Heart right ventricle (tissue), 16 donors: ENCODE measurements around the gene AJM1. TPM values are rescaled to one million over a fixed set of nuclear protein-coding genes. Genes with fewer than 3 reads are reported as not detected.

Experiments
- ATAC-seq, 8 donors: fragments of 200-7000 bp; cut with Tn5 transposase; one replicate each; pipeline ENCODE4 v1.9.1; 2020; ENCODE audit warnings: mild to moderate bottlenecking in 8 of 8, moderate library complexity in 8 of 8, moderate number of reproducible peaks in 1 of 8
- DNase-seq, 2 donors: peaks; one replicate each; pipeline ENCODE4 v3.0.0-alpha.2; 2020
- H3K27ac ChIP-seq, 10 donors: fragments of 200-600 bp; sonication (generic) in 2 of 10; one replicate each; pipeline versions ENCODE4 v1.5.0 to v1.8.0; 2020 to 2022; ENCODE audit warnings: mild to moderate bottlenecking in 3 of 10
- H3K27me3 ChIP-seq, 7 donors: fragments of 200-600 bp; one replicate each; pipeline ENCODE4 v1.8.0; 2021 to 2022; ENCODE audit warnings: mild to moderate bottlenecking in 2 of 7
- H3K36me3 ChIP-seq, 9 donors: fragments of 200-600 bp; sonication (generic) in 1 of 9; one replicate each; pipeline versions ENCODE4 v1.5.0 to v1.8.0; 2020 to 2022; ENCODE audit warnings: mild to moderate bottlenecking in 2 of 9
- H3K4me1 ChIP-seq, 9 donors: fragments of 200-600 bp; sonication (generic) in 1 of 9; one replicate each; pipeline versions ENCODE4 v1.5.0 to v1.8.0; 2020 to 2022; ENCODE audit warnings: mild to moderate bottlenecking in 4 of 9
- H3K4me3 ChIP-seq, 10 donors: fragments of 200-600 bp; sonication (generic) in 2 of 10; one replicate each; pipeline versions ENCODE4 v1.5.0 to v1.8.0; 2020 to 2022; ENCODE audit warnings: mild to moderate bottlenecking in 7 of 10, moderate library complexity in 2 of 10
- H3K9me3 ChIP-seq, 11 donors: fragments of 200-600 bp in 10 of 11; sonication (generic) in 2 of 11; one replicate each; pipeline versions ENCODE4 v1.5.0 to v1.8.0; 2013 to 2022; ENCODE audit warnings: mild to moderate bottlenecking in 2 of 11, control low read depth in 1 of 11, moderate library complexity in 1 of 11
- WGBS, 2 donors: extraction: QIAGEN DNeasy Blood & Tissue Kit; methylation state at CpG; one replicate each; pipeline ENCODE4 v1.1.7; 2013; ENCODE audit warnings: inconsistent platforms in 1 of 2; 5-methylcytosine and 5-hydroxymethylcytosine counted together
- intact Hi-C, 10 donors: fragments of 100-400 bp; cut with DNase I; formaldehyde crosslinking; loops; one replicate each; pipeline versions ENCODE4 v1.11.1 to v1.14.2; 2022
- polyA plus RNA-seq, 2 donors: library from polyadenylated mRNA; stranded (reverse); fragments of 200-250 nt; gene quantifications; one replicate each; pipeline ENCODE4 v1.2.3, GENCODE V29; 2013
- total RNA-seq, 10 donors: library from RNA; stranded (reverse); fragmentation: NEBNext Ultra II Directional in 3 of 10; extraction: Animal tissue kit (Norgen Biotek cat#: 25700) in 3 of 10; gene quantifications; one replicate each; pipeline versions ENCODE4 v1.2.1 to v1.2.4, GENCODE V29; 2021 to 2023
- TF ChIP-seq, protein P1 (sequence below), 9 donors: fragments of 200-600 bp; sonication (generic) in 2 of 9; IDR thresholded peaks; one replicate each; pipeline versions ENCODE4 v1.5.0 to v1.8.0; 2021 to 2022; ENCODE audit warnings: antibody characterized with exemption in 9 of 9, mild to moderate bottlenecking in 5 of 9, moderate library complexity in 1 of 9
- donor health status: Arrhythmogenic right ventricular cardiomyopathy.
- donor health status: ischemic (EF 13 %, LVEDD 7.1; RV severe dilation, severe dysfunction).
- donor health status: healthy with polysubstance abuse.
- donor health status: DM: no; HTN: yes; CAD: no.
- donor health status: DM: no; HTN: no; CAD: no.
- donor health status: ischemic (EF 25% LVEDD 6.9; RV normal size, moderate dysfunction).
- donor health status: ischemic (EF 25% LVEDD 5.7; RV mildly dilated, moderate dysfunction).
- donor health status: healthy.
- donor health status: DM: yes; HTN: yes; CAD: no.
- donor health status: Ischemic cardiomyopathy.
- donor health status: ischemic (EF 35%, LVEDD 5.7; RV mildly dilated, moderate dysfunction).
- donor health status: nonischemic (EF 11% LVEDD 7.7; RV severe dilation, severe dysfunction).
- donor health status: DM: yes; HTN: yes; CAD: no.
- donor health status: PGD.
- donor health status: ischemic (EF 29% LVEDD 5.4; RV normal size, mild dysfunction).
- donor health status: nonischemic (EF 23%, LVEDD 6.1; RV moderate dilation, normal function).

Gene AJM1
- total and polyA plus RNA-seq, 12 donors, result 3.4 to 8.3 (median 5.9) TPM

DNA sequence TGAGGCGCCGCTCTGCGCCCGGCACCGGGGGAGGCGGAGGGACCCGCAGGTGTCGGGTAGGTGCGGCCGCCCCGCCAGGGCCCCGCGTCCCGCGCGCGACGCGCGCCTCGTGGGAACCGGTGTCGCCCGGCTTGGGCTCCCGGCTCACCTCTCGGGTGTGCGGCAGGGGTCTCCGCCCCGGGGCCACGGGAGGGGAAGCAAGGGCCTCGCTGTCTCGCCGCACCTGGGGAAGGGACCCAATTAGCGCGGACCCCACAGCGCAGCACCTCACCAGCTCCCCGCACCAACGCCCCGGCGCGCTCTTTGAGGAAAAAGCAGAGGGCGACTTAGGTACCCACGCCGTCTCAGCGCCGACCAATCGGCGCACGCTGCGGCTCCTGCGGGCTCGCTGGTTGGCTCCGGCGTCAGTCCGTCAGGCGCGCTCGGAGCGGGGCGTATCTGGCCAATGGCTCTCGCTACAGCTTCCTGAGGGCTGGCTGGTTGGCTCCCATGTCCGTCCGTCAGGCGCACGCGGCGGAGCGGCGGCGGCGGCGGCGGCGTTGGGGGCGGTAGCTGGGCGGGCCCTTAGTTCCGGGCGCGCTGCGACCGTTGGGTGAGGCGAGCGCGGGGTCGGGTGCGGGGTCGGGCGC is 43.8 kb downstream of the AJM1 start, which contains the start of gene TRAF2:
TSS of gene TRAF2 (plus strand) at position 567 of the 629 bp plus-strand sequence. CDS start 12,225 bp downstream, outside the sequence.
- Histone ChIP-seq H3K27ac (peak within 1 kb of the TSS in 9 of 10 donors; percentile 83 to 95 (median 93)), H3K36me3 (peaks cover 0 to 14% (median 0%) of the 10 kb centered on the region in 9 donors), H3K4me3 (peak within 1 kb of the TSS; percentile 80 to 99 (median 95)), H3K4me1 (peaks cover 13 to 48% (median 37%) of the 10 kb centered on the region in 9 donors), H3K9me3 (no peaks in the 10 kb centered on the region), H3K27me3 (no peaks in the 10 kb centered on the region)
- ATAC-seq (peak; percentile 93 to 99 (median 98)), DNase-seq (peak; percentile 98 to 99)
- TF ChIP-seq, protein P1, sequence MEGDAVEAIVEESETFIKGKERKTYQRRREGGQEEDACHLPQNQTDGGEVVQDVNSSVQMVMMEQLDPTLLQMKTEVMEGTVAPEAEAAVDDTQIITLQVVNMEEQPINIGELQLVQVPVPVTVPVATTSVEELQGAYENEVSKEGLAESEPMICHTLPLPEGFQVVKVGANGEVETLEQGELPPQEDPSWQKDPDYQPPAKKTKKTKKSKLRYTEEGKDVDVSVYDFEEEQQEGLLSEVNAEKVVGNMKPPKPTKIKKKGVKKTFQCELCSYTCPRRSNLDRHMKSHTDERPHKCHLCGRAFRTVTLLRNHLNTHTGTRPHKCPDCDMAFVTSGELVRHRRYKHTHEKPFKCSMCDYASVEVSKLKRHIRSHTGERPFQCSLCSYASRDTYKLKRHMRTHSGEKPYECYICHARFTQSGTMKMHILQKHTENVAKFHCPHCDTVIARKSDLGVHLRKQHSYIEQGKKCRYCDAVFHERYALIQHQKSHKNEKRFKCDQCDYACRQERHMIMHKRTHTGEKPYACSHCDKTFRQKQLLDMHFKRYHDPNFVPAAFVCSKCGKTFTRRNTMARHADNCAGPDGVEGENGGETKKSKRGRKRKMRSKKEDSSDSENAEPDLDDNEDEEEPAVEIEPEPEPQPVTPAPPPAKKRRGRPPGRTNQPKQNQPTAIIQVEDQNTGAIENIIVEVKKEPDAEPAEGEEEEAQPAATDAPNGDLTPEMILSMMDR (IDR thresholded peaks at IDR 0.05), result peak in 2 of 9 donors; percentile 23 to 26
- intact Hi-C loops, result loop anchor here in 6 of 10 donors (1.0 to 10.0 kb wide), 8 partner anchors 17 to 59 kb away; partner anchors contain the start of genes FBXW5 (in 2 of the 6), PHPT1 (in 2 of the 6), C8G (in 1 of the 6) and EDF1 (in 1 of the 6)
- 1% methylated on average over 87 to 88 of the region's 88 CpGs for WGBS, 2 donors

DNA sequence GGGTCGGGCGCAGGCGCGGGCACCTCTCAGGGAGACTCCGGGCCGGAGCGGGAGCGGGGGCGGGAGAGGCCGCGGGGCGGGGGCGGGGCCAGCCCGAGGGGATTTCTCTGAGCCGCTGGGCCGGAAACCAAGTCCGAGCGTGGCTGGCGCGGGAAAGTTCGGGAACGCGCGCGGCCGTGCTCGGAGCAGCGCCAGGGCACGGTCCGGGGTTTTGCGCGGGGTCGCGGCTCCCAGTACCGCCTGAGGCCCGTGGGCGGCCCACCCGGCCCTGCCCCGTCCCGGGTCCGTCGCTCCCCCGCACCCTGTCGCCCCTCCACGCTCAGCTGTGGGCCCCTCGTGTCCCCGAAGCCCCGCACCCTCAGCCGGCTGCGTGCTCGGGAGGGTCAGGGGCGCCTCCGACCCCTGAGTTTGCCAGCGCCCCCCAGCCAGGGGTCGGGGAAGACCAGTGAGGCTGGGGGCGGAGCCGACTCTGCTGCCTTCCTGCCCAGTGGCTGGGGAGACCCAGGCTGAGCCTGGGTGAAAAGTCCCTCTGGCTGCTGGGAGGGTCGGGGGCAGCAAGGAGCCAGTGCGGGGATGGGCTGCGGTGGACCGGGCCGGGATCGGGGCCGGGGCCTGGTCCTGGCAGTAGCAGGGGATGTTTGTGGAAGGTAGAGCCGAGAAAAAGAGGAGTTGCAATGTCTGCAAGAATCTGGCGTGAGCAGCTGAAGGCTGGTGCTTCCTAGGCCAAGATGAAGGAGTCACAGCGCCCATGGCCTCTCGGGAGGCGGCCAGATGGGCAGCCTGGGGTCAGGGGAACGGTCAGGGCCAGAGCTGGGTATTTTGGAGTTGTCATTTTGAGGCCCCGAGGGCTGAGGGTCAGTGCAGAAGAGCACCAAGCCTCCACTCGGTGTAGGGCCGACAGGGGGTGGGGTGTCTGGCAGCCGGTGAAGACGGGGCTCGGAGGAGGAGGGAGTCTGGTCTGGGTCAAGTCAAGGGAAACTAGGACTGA is 44.6 kb downstream of the AJM1 start:
- 2% methylated on average over 65 to 76 of the region's 76 CpGs for WGBS, 2 donors
- DNase-seq, result no peak

DNA sequence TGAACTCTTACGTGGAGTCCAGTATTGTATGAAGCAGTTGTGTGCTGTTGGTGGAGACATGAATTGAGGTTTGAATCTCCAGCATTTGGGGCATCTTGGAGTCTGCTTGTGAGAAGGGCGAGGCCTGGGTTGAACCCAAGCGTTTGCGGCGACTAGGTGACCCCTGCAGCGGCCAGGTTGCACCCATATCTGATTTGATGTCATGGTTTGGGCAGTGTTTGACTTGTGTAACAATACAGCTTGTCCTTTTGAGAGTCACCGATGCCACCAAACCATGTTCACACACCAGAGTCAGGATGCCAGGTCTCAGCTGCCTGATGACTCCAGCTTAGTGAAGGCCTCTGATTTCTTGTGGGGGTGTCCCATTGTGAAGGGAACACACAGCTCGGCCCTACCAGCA is 46.2 kb downstream of the AJM1 start:
- intact Hi-C loops, result loop anchor here in 5 of 10 donors (5.0 to 10.0 kb wide), 4 partner anchors 34 to 54 kb away; partner anchors contain the start of gene FBXW5 (in 1 of the 5)
- Histone ChIP-seq H3K9me3 (no peaks in the 10 kb centered on the region), H3K4me1 (peaks cover 8 to 27% (median 20%) of the 10 kb centered on the region in 9 donors), H3K36me3 (peaks cover 0 to 31% (median 0%) of the 10 kb centered on the region in 9 donors), H3K27ac (no peak overlapping the region), H3K4me3 (no peak overlapping the region), H3K27me3 (no peaks in the 10 kb centered on the region)
- ATAC-seq (no peak), DNase-seq (no peak)
- TF ChIP-seq, protein P1 (IDR thresholded peaks at IDR 0.05), result no peak
- 83 to 85% methylated on average over 8 of the region's 8 CpGs for WGBS, 2 donors

More for the DNA sequence above, 44.6 kb downstream of the AJM1 start:
- Histone ChIP-seq H3K9me3 (no peaks in the 10 kb centered on the region), H3K36me3 (peaks cover 0 to 22% (median 0%) of the 10 kb centered on the region in 9 donors), H3K4me3 (peak overlapping the region; percentile 80 to 99 (median 95)), H3K27me3 (no peaks in the 10 kb centered on the region), H3K4me1 (peaks cover 12 to 41% (median 28%) of the 10 kb centered on the region in 9 donors), H3K27ac (peak overlapping the region in 9 of 10 donors; percentile 83 to 95 (median 93))
- TF ChIP-seq, protein P1 (IDR thresholded peaks at IDR 0.05), result no peak
- intact Hi-C loops, result loop anchor here in 6 of 10 donors (1.0 to 10.0 kb wide), 7 partner anchors 16 to 58 kb away; partner anchors contain the start of genes FBXW5 (in 2 of the 6), PHPT1 (in 2 of the 6) and C8G (in 1 of the 6)
- peak in 6 of 8 donors; percentile 0 to 34 (median 8) for ATAC-seq
